Trophoblast cell (in vitro differentiated cells and primary cell): Measurements from ENCODE around the gene KATNBL1.

Experiments used
- DNase-seq, 2 donors: peaks; one replicate each; pipeline ENCODE4 v3.0.0-alpha.2; 2016
- H2AFZ ChIP-seq: 2 replicates; pipeline ENCODE4 v1.6.1; 2013; ENCODE audit warnings: low read length, moderate library complexity, mild to moderate bottlenecking; ENCODE audit not compliant: insufficient read depth, poor library complexity
- H2AK5ac ChIP-seq: 2 replicates; pipeline ENCODE4 v1.6.1; 2013; ENCODE audit warnings: mild to moderate bottlenecking, low read length
- H2BK120ac ChIP-seq: 2 replicates; pipeline ENCODE4 v1.6.1; 2013; ENCODE audit warnings: low read length, mild to moderate bottlenecking, moderate library complexity; ENCODE audit not compliant: insufficient read depth, poor library complexity
- H2BK12ac ChIP-seq: 2 replicates; pipeline ENCODE4 v1.6.1; 2013; ENCODE audit warnings: mild to moderate bottlenecking, low read length, moderate library complexity
- H2BK5ac ChIP-seq: 2 replicates; pipeline ENCODE4 v1.6.1; 2013; ENCODE audit warnings: low read length, low read depth, moderate library complexity, mild to moderate bottlenecking; ENCODE audit not compliant: poor library complexity
- H3K14ac ChIP-seq: 2 replicates; pipeline ENCODE4 v1.6.1; 2013; ENCODE audit warnings: mild to moderate bottlenecking, low read length
- H3K18ac ChIP-seq: 2 replicates; pipeline ENCODE4 v1.6.1; 2013; ENCODE audit warnings: mild to moderate bottlenecking, low read length
- H3K23ac ChIP-seq: 2 replicates; pipeline ENCODE4 v1.6.1; 2013; ENCODE audit warnings: low read length
- H3K27ac ChIP-seq: 2 replicates; pipeline ENCODE4 v1.5.1; 2013; ENCODE audit warnings: low read depth, mild to moderate bottlenecking, inconsistent platforms, low read length, moderate library complexity
- H3K27me3 ChIP-seq: 2 replicates; pipeline ENCODE4 v1.6.1; 2013; ENCODE audit warnings: inconsistent platforms, mild to moderate bottlenecking, low read length, moderate library complexity; ENCODE audit not compliant: insufficient read depth
- H3K36me3 ChIP-seq, 2 experiments: 1 replicate in 1 of 2; 2 replicates in 1 of 2; pipeline ENCODE4 v1.6.1; 2013; ENCODE audit warnings: low read length in 2 of 2, mild to moderate bottlenecking in 2 of 2, moderate library complexity in 1 of 2; ENCODE audit not compliant: insufficient read depth in 2 of 2, control insufficient read depth in 1 of 2
- H3K4ac ChIP-seq: 2 replicates; pipeline ENCODE4 v1.6.1; 2013; ENCODE audit warnings: low read depth, mild to moderate bottlenecking, low read length, moderate library complexity
- H3K4me1 ChIP-seq, 2 experiments: 1 replicate in 1 of 2; 2 replicates in 1 of 2; pipeline ENCODE4 v1.6.1; 2013; ENCODE audit warnings: low read length in 2 of 2, mild to moderate bottlenecking in 2 of 2, moderate library complexity in 1 of 2; ENCODE audit not compliant: insufficient read depth in 2 of 2, control insufficient read depth in 1 of 2
- H3K4me2 ChIP-seq: 2 replicates; pipeline ENCODE4 v1.6.1; 2013; ENCODE audit warnings: inconsistent platforms, mild to moderate bottlenecking, low read length, moderate library complexity
- H3K4me3 ChIP-seq: 2 replicates; pipeline ENCODE4 v1.5.1; 2013; ENCODE audit warnings: mild to moderate bottlenecking, low read depth, low read length, inconsistent platforms
- H3K79me1 ChIP-seq: one replicate; pipeline ENCODE4 v1.6.1; 2013; ENCODE audit warnings: low read length
- H3K79me2 ChIP-seq: 2 replicates; pipeline ENCODE4 v1.6.1; 2013; ENCODE audit warnings: low read length, mild to moderate bottlenecking; ENCODE audit not compliant: control insufficient read depth, insufficient read depth, poor library complexity
- H3K9ac ChIP-seq: 2 replicates; pipeline ENCODE4 v1.6.1; 2013; ENCODE audit warnings: mild to moderate bottlenecking, low read length
- H3K9me3 ChIP-seq: 2 replicates; pipeline ENCODE4 v1.6.1; 2013; ENCODE audit warnings: low read depth, mild to moderate bottlenecking, control low read depth, inconsistent platforms, low read length; ENCODE audit not compliant: insufficient read depth
- H4K12ac ChIP-seq: 2 replicates; pipeline ENCODE4 v1.6.1; 2013; ENCODE audit warnings: low read depth, mild to moderate bottlenecking, low read length, moderate library complexity
- H4K8ac ChIP-seq: 2 replicates; pipeline ENCODE4 v1.6.1; 2013; ENCODE audit warnings: low read depth, mild to moderate bottlenecking, low read length, moderate library complexity
- H4K91ac ChIP-seq: one replicate; pipeline ENCODE4 v1.6.1; 2013; ENCODE audit warnings: low read depth, mild to moderate bottlenecking, low read length, moderate library complexity
- WGBS: extraction: QIAGEN DNeasy Blood & Tissue Kit; methylation state at CpG from one replicate; pipeline ENCODE4 v1.1.7; 2013; ENCODE audit warnings: missing lambda C conversion rate; ENCODE audit not compliant: insufficient read length, insufficient coverage; ENCODE audit errors: extremely low coverage; 5-methylcytosine and 5-hydroxymethylcytosine counted together

KATNBL1 gene

DNA sequence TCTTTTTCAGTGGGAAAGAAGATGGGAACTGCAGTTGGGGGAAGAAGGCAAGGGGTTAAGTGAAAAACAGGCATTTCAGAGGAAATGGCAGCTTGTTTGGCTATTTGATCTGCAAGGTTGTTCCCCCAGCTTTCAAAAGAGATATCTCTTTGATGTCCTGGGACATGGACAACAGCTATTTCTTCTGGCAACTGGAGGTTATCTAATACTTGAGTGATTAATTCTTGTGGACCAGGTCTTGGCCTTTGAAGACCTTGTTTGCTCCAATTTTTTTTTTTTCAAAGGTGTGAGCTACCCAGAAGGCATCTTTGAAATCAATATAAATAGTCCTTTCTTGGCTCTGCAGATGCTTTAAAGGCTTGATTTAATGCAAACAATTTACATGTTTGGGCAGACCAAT is 51.5 kb downstream of the KATNBL1 start:
- H2BK5ac ChIP-seq, result no peak overlapping the region
- no peaks in the 10 kb centered on the region for H3K79me1 ChIP-seq
- H2AK5ac ChIP-seq, result no peak overlapping the region
- no peak for DNase-seq
- no peak overlapping the region for H3K4ac ChIP-seq
- H3K9ac ChIP-seq, result no peak overlapping the region
- H2AFZ ChIP-seq, result no peak overlapping the region
- H4K8ac ChIP-seq, result no peak overlapping the region
- H3K4me2 ChIP-seq, result no peak overlapping the region
- no peak overlapping the region for H3K18ac ChIP-seq
- H3K79me2 ChIP-seq, result no peaks in the 10 kb centered on the region
- H3K9me3 ChIP-seq, result peaks cover 18% of the 10 kb centered on the region
- no peak overlapping the region for H4K12ac ChIP-seq
- peaks cover 25 to 41% of the 10 kb centered on the region in 2 experiments for H3K36me3 ChIP-seq
- H2BK120ac ChIP-seq, result no peak overlapping the region
- no peaks in the 10 kb centered on the region for H3K4me1 ChIP-seq
- H3K27ac ChIP-seq, result no peak overlapping the region
- no peak overlapping the region for H4K91ac ChIP-seq
- H2BK12ac ChIP-seq, result no peak overlapping the region
- no peak overlapping the region for H3K14ac ChIP-seq
- no peak overlapping the region for H3K4me3 ChIP-seq
- no peak overlapping the region for H3K23ac ChIP-seq
- H3K27me3 ChIP-seq, result no peaks in the 10 kb centered on the region

GRCh38 chr15:34155859-34156258 is 54.0 kb downstream of the KATNBL1 start:
- DNase-seq, result no peak
- no peak overlapping the region for H3K4me2 ChIP-seq
- H3K27me3 ChIP-seq, result no peaks in the 10 kb centered on the region
- WGBS, result no CpG with 5 or more reads among the region's 7 CpGs
- peak overlapping the region; percentile 18 for H3K18ac ChIP-seq
- H2BK5ac ChIP-seq, result peak overlapping the region; percentile 49
- no peaks in the 10 kb centered on the region for H3K79me2 ChIP-seq
- H3K14ac ChIP-seq, result no peak overlapping the region
- H3K9me3 ChIP-seq, result peaks cover 8% of the 10 kb centered on the region
- no peaks in the 10 kb centered on the region for H3K4me1 ChIP-seq
- no peak overlapping the region for H3K4me3 ChIP-seq
- peak overlapping the region; percentile 5 for H4K91ac ChIP-seq
- no peak overlapping the region for H4K8ac ChIP-seq
- peaks cover 24 to 35% of the 10 kb centered on the region in 2 experiments for H3K36me3 ChIP-seq
- H2BK120ac ChIP-seq, result no peak overlapping the region
- no peak overlapping the region for H2AK5ac ChIP-seq
- no peaks in the 10 kb centered on the region for H3K79me1 ChIP-seq
- H3K27ac ChIP-seq, result no peak overlapping the region
- H3K9ac ChIP-seq, result no peak overlapping the region
- no peak overlapping the region for H3K4ac ChIP-seq
- no peak overlapping the region for H4K12ac ChIP-seq
- H2AFZ ChIP-seq, result no peak overlapping the region
- no peak overlapping the region for H3K23ac ChIP-seq
- no peak overlapping the region for H2BK12ac ChIP-seq

DNA sequence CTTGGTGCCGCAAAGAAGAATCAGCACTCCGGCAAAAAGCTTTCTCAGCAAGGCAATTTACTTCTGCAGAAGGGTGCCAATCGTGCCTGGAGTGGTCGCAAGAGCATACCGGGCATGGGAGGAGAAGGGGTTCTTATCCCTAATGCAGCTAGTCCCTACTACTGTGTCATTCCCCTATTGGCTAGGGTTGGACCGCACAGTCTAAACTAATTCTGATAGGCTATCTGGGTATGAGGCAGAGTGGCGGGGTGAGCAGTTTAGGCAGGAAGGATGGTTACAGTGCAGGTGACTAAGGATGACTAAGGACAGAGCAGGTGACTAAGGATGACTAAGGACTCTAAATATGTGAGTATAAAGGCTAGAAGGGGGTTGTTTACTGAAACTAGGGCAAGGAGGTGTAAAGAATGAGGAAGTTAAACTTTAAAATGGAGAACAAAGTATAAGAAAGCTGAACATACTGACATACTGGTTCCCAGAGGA is 55.1 kb downstream of the KATNBL1 start:
- Histone ChIP-seq H3K4me2 (no peak overlapping the region), H4K91ac (no peak overlapping the region), H3K18ac (no peak overlapping the region), H2BK5ac (no peak overlapping the region), H3K14ac (no peak overlapping the region), H2BK120ac (no peak overlapping the region), H3K23ac (no peak overlapping the region), H3K27ac (no peak overlapping the region), H3K4ac (no peak overlapping the region), H3K27me3 (no peaks in the 10 kb centered on the region), H3K4me1 (no peaks in the 10 kb centered on the region), H3K4me3 (no peak overlapping the region), H4K12ac (no peak overlapping the region), H3K79me2 (no peaks in the 10 kb centered on the region), H3K9ac (no peak overlapping the region), H2BK12ac (no peak overlapping the region), H3K36me3 (peaks cover 25 to 38% of the 10 kb centered on the region in 2 experiments), H3K9me3 (peaks cover 6% of the 10 kb centered on the region), H2AK5ac (no peak overlapping the region), H3K79me1 (no peaks in the 10 kb centered on the region), H4K8ac (no peak overlapping the region), H2AFZ (no peak overlapping the region)
- no CpG with 5 or more reads among the region's 7 CpGs for WGBS
- DNase-seq, result peak; percentile 53 to 76

- Histone ChIP-seq H3K9ac (no peak overlapping the region), H4K12ac (no peak overlapping the region), H2BK120ac (no peak overlapping the region), H2AK5ac (no peak overlapping the region), H2AFZ (no peak overlapping the region), H3K18ac (no peak overlapping the region), H3K4me3 (no peak overlapping the region), H3K4me2 (no peak overlapping the region), H2BK5ac (no peak overlapping the region), H3K23ac (no peak overlapping the region), H3K79me1 (no peaks in the 10 kb centered on the region), H3K14ac (no peak overlapping the region), H4K8ac (no peak overlapping the region), H3K79me2 (no peaks in the 10 kb centered on the region), H4K91ac (no peak overlapping the region), H3K4me1 (no peaks in the 10 kb centered on the region), H3K36me3 (peaks cover 29 to 31% of the 10 kb centered on the region in 2 experiments), H3K27ac (no peak overlapping the region), H3K9me3 (no peaks in the 10 kb centered on the region), H3K27me3 (no peaks in the 10 kb centered on the region), H3K4ac (no peak overlapping the region), H2BK12ac (no peak overlapping the region)
- WGBS, result 100% methylated on average over 1 of the region's 6 CpGs
- no peak for DNase-seq
Observed at GRCh38 chr15:34147371-34148140, 62.3 kb downstream of the KATNBL1 start.
